ENCODE data around the gene GPSM1.

GPSM1 gene

GRCh38 chr9:136379891-136380290 lies 52.6 kb downstream of the GPSM1 start:
- no peak overlapping the region for H3K4me2 ChIP-seq (ENCODE audit: low read depth, low read length, poor library complexity, severe bottlenecking)
- H2AFZ ChIP-seq (ENCODE audit: low read length), result no peak overlapping the region
- H3K9me3 ChIP-seq (ENCODE audit: insufficient read depth, low read depth, low read length), result no peaks in the 10 kb centered on the region
- TF ChIP-seq EZH2phosphoT487 (IDR thresholded peaks at IDR 0.05; ENCODE audit: borderline replicate concordance), result no peak
- TF ChIP-seq CTCF (conservative IDR thresholded peaks at IDR 0.05; ENCODE audit: low read length), result no peak
- H3K9ac ChIP-seq (ENCODE audit: low read depth, low read length, poor library complexity, severe bottlenecking), result no peak overlapping the region
- no peaks in the 10 kb centered on the region for H3K79me2 ChIP-seq (ENCODE audit: insufficient read depth, low read length)
- no peak overlapping the region for H3K4me3 ChIP-seq (ENCODE audit: low read length, poor library complexity, severe bottlenecking)
- no peaks in the 10 kb centered on the region for H4K20me1 ChIP-seq (ENCODE audit: insufficient read depth, low read length, poor library complexity, severe bottlenecking)
- no peaks in the 10 kb centered on the region for H3K4me1 ChIP-seq (ENCODE audit: insufficient read depth, low read length, poor library complexity, severe bottlenecking)
- H3K27me3 ChIP-seq (ENCODE audit: insufficient read depth, low read length, poor library complexity, severe bottlenecking), result no peaks in the 10 kb centered on the region
- H3K9me2 ChIP-seq (replicated peaks; ENCODE audit: low read depth, low read length), result no peaks in the 10 kb centered on the region
- peaks cover 9% of the 10 kb centered on the region; the same call in 1 of the 2 replicates for H3K36me3 ChIP-seq (ENCODE audit: insufficient read depth, low read length)
- no peaks in the 10 kb centered on the region for H3F3A ChIP-seq (ENCODE audit: low read depth)

GRCh38 chr9:136380381-136380780 lies 53.0 kb downstream of the GPSM1 start:
- no peaks in the 10 kb centered on the region for H3F3A ChIP-seq (ENCODE audit: low read depth)
- H3K4me1 ChIP-seq (ENCODE audit: insufficient read depth, low read length, poor library complexity, severe bottlenecking), result no peaks in the 10 kb centered on the region
- no peak overlapping the region for H2AFZ ChIP-seq (ENCODE audit: low read length)
- H3K9me3 ChIP-seq (ENCODE audit: insufficient read depth, low read depth, low read length), result no peaks in the 10 kb centered on the region
- no peaks in the 10 kb centered on the region for H3K9me2 ChIP-seq (replicated peaks; ENCODE audit: low read depth, low read length)
- H3K4me3 ChIP-seq (ENCODE audit: low read length, poor library complexity, severe bottlenecking), result no peak overlapping the region
- H3K9ac ChIP-seq (ENCODE audit: low read depth, low read length, poor library complexity, severe bottlenecking), result no peak overlapping the region
- peaks cover 9% of the 10 kb centered on the region; the same call in 1 of the 2 replicates for H3K36me3 ChIP-seq (ENCODE audit: insufficient read depth, low read length)
- no peaks in the 10 kb centered on the region for H3K79me2 ChIP-seq (ENCODE audit: insufficient read depth, low read length)
- H3K27me3 ChIP-seq (ENCODE audit: insufficient read depth, low read length, poor library complexity, severe bottlenecking), result no peaks in the 10 kb centered on the region
- TF ChIP-seq CTCF (conservative IDR thresholded peaks at IDR 0.05; ENCODE audit: low read length) (no peak), EZH2phosphoT487 (IDR thresholded peaks at IDR 0.05; ENCODE audit: borderline replicate concordance) (no peak)
- no peak overlapping the region for H3K4me2 ChIP-seq (ENCODE audit: low read depth, low read length, poor library complexity, severe bottlenecking)
- H4K20me1 ChIP-seq (ENCODE audit: insufficient read depth, low read length, poor library complexity, severe bottlenecking), result no peaks in the 10 kb centered on the region

- Histone ChIP-seq H3K4me2 (ENCODE audit: low read depth, low read length, poor library complexity, severe bottlenecking) (no peak overlapping the region), H3K4me1 (ENCODE audit: insufficient read depth, low read length, poor library complexity, severe bottlenecking) (no peaks in the 10 kb centered on the region), H4K20me1 (ENCODE audit: insufficient read depth, low read length, poor library complexity, severe bottlenecking) (no peaks in the 10 kb centered on the region), H2AFZ (ENCODE audit: low read length) (no peak overlapping the region), H3K79me2 (ENCODE audit: insufficient read depth, low read length) (no peaks in the 10 kb centered on the region), H3K9me3 (ENCODE audit: insufficient read depth, low read depth, low read length) (no peaks in the 10 kb centered on the region), H3K9ac (ENCODE audit: low read depth, low read length, poor library complexity, severe bottlenecking) (no peak overlapping the region), H3F3A (ENCODE audit: low read depth) (no peaks in the 10 kb centered on the region), H3K36me3 (ENCODE audit: insufficient read depth, low read length) (peaks cover 9% of the 10 kb centered on the region; the same call in 1 of the 2 replicates), H3K9me2 (replicated peaks; ENCODE audit: low read depth, low read length) (no peaks in the 10 kb centered on the region), H3K4me3 (ENCODE audit: low read length, poor library complexity, severe bottlenecking) (no peak overlapping the region), H3K27me3 (ENCODE audit: insufficient read depth, low read length, poor library complexity, severe bottlenecking) (no peaks in the 10 kb centered on the region)
- no peak for TF ChIP-seq CTCF (conservative IDR thresholded peaks at IDR 0.05; ENCODE audit: low read length)
- no peak for TF ChIP-seq EZH2phosphoT487 (IDR thresholded peaks at IDR 0.05; ENCODE audit: borderline replicate concordance)
Measured at GRCh38 chr9:136381311-136381710, 54.0 kb downstream of the GPSM1 start.
